ENCODE measurements around the gene ZBTB7C.

Gene ZBTB7C

DNA sequence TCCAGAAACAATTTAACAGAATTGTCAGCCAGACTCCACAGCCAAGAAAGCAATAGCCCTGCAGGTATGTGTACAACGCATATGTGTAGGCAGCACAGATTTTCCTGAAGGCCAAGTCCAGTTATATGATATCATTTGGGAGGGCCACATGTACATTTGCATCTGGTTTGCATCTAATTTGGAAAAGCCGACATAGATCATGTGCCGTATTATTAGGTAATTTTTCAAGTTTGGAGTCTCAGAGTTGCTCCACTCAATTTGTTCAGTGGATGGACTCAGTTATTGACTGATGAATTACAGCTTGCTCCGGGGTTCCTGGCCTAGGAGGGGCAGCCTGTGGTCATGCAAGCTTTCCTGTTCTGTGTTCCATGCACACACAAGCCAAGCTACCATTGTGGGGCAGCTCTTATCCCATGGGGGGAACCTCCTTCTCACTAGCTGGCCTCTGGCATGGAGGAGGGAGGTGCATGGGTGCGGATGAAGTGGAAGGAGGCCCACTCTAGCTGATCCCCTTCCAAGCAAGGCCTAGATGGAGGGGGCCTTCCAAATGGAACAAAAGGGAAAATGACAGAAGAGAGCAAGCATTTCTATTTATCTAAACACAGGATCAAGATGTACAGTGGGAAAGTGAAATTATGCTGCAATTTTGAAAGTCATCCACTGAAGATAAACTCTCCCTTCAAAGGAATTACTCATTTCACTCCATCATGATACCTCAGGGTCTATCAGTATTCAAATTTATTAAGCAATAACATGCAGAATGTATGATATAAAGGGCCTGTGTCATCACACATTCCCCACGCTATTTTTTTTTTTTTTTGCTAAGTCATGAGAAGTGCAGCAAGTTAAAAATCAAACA lies 276.2 kb downstream of the ZBTB7C start:
- peak; percentile 69 for DNase-seq

DNA sequence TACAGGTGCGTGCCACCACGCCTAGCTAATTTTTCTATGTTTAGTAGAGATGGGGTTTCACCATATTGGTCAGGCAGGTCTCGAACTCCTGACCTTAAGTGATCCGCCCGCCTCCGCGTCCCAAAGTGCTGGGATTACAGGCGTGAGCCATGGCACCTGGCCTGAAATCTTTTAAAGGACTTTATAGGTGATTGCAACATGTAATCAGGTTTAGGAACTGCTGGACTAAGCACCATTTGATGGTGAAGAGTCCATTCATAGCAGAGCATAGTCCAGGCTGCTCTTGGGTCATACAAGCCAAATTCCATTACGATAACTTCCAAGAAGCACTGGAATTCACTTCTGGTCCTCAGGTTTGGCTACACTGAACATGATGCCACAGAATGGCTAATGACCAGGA lies 278.1 kb downstream of the ZBTB7C start:
- no peak for DNase-seq

DNA sequence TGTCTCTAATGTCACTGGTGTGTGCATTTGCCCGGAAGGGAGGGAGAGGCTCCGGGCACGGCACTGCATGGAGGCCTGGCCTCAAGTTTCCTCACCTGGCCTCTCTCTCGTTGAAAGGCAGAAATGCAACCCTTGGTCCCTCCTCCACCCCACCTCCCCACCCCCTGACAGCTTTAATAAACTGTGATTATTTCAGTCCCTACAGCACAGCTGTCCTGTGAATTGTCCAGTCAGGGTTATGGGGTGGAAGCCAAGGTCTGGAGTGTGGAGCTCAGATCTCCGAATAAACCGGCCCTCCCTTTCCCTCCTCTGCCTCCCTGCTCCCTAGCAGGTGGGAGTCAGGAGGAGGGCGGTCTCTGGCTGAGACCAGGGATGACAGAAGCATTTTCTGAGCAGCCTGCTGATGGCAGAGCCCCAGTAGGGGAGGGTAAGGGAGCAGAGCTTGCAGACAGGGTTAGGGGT lies 279.5 kb downstream of the ZBTB7C start:
- no peak for DNase-seq

DNA sequence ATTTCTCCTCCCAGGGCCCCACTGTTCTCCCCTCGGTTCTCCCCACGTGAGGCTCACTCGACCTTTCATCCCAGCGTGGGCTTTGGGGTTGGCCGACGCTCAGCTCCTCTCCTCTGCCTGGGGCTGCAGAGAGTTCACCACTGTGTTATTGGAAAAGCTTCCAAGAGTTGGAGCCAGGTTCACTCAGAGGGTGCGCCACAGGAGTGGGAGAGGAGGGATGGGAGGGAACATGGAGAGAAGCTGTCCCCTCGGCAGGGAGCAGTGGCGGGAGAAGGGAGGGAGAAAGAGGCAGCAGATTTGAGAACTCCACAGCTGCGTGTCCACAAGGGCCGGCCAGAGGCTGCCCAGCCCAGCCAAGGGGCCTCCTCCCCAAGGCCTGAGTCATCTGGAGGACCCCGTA lies 281.6 kb downstream of the ZBTB7C start:
- no peak for DNase-seq

DNA sequence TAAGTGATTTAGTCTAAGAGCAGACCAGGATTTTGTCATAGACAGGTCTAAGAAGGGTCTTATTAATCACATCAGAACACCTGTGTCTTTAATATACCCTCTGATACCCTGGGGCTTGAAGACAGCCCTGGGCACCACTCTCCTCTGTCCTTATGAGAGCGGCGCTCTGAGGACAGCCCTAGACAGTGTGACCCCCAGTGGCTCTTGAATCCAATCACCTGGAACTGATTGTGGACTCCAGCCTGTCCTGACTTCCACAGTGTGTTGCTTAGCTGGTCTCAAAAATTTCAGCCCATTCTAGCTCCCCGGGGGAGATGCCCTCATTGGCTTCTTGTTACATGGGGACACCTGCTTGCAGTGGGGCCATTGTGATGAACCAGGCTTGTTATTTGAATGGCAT lies 282.9 kb downstream of the ZBTB7C start:
- DNase-seq: no peak

DNA sequence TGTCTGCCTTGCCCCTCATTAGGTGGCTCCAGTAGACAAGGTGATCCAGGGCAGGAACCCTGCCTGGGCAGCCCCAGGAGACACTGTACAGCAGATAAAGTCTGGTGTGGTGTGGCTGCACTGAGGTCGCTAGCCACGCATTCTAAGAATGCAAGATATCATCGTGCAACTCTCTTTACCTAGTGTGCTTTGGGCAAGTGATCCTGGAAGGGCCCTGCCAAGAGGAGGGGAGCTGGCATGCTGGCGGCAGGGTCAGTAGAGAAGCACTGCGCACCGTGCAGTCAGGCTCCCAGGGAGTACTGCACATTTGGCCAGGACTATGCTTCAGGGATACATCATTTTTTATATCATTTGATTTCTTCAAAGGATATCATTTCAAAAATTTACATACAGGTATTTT lies 283.5 kb downstream of the ZBTB7C start:
- no peak for DNase-seq

DNA sequence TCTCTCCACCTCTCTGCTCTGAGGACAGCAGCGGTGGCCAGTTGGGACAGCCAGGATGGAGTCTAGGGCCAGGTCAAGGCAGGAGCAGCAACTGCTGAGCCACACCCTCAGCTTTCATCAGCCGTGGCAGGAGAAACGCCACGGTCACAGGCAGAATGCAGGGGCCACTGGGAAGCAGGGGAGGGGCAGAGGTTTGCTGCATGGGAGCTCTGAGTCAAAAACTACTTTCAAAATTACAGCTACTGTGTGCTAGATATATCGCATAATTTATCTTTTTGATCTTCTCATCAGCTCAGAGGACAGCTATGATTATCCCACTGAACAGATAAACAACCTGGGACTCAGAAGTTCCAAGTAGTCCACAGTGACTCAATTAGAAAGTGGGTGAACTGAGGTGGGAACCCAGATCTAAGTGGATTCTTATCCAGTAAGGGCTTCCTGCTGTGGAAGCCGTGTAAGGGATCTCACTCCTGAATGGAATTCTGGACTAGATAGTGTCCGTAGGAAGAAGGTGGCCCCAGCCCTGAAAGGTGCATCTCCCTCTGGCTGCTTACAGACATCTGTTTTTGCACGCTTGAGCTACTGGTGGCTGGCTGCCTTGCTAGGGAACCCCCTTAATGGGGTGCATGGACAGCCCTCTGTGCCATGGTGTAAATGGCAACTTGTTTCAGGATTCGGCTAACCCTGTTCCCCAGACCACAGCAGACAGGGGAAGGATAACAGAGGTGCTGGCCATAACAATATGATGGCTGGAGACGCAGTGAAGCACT lies 284.1 kb downstream of the ZBTB7C start:
- DNase-seq: no peak

DNA sequence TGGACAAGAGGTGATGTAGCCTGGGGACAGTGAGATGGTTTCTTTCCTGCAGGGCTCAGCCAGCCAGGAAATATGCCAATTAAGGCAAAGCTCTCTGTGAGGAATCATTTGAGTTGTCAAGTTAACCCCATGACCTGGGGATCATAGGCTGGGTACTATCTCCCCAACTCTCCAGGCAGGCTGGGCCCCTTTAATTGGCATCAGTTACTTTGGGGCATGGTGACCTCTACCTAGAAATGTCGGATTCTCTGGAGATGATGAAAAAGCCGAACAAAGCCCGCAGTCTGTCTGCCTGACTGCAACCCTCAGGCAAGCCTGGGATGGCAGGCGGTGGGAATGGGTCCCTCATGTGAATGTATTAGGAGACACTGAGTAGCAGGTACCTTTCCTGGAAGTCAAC lies 285.2 kb downstream of the ZBTB7C start:
- DNase-seq: no peak

DNA sequence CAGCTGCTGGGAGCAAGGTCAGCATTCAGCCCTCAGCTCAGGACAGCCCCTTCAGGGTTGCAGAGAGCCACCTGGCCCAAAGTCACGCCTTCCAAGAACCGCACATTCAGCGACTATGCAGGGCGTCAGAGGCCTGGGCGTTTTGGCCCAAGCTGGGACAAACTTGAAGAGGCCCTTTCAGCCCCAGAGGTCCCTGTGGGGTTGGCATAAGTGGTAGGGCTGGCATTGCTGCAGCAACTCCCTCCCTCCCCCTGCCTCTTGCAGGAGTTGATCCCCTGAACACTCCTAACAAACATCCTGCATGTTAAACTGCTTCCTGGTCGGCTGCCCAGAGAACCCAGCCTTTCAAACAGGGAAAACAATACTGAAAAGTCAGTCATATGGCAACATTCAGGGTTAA lies 285.9 kb downstream of the ZBTB7C start:
- DNase-seq: no peak

DNA sequence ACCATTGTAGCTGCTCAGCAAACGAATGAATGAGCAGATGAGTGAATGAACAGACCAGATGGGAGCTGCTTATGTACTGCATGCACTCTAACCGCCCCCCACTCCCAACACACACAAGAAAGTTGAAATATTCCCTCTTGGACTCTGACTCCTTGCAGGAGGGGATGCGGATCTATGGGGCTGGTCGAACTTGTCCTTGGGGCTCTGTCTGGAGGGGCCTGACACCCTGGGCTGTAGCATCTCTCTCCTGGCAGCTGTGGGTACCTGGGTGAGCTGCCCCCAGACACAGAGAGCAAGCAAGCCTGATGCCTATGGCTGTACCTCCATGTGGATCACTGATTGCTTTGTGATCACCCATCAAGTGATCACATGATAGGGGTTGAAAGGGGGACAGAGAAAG lies 286.4 kb downstream of the ZBTB7C start:
- no peak for DNase-seq

DNA sequence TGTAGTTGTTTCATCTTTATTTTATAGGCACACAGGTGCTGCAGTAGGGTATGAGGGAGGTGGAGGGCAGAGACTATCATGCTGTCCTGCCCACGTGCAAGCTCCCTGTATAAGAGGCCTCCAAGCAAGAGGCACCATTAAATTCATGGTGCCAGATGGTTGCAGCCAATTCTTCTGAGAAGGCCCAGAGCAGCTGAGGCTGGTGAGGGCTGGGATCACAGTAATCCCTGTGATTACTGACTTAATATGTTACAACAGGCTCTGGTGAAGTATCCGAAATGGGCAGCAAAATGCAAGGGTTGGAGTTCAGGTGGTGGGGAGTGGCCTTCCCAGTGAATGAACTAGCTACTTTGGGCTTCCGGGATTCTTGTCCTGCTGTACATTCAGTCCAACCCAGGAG lies 286.8 kb downstream of the ZBTB7C start:
- DNase-seq: no peak

DNA sequence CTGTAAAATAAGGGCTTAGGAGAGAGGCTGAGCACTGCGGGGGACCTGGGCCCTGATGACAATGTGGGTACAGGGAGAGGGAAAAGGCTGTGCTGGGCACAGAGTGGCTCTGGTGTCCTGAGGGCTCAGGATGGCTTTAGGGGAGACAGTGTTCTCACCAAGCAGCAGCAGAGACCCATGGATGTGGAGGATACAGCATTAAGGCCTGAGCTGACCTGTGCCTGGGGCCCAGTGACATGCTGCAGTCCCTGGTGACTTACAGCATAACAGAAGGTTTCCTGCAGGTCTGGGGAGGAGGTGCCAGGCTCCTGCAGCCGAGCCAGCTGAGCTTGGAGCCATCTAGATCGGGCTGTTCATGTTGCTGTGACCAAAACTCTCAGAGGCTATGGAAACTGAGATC lies 287.4 kb downstream of the ZBTB7C start:
- no peak for DNase-seq

DNA sequence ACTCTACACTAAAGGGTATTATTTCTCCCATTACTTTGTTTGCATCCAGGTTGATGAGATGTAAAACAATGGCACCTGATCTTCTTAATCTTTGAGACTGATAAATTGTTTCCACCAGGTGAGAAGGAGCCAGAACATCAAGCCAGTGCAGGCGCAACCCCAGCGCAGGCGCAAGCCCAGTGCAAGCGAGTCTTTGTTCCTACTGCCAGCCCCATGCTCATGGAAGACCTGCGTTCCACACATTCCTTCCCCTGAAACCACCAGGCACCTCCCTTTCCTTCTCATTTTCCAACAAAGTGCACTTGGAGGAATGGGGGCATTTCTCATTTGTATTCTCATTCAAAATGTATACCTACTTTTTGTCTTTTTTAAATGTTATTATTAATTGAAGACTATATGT lies 290.0 kb downstream of the ZBTB7C start:
- DNase-seq: no peak

DNA sequence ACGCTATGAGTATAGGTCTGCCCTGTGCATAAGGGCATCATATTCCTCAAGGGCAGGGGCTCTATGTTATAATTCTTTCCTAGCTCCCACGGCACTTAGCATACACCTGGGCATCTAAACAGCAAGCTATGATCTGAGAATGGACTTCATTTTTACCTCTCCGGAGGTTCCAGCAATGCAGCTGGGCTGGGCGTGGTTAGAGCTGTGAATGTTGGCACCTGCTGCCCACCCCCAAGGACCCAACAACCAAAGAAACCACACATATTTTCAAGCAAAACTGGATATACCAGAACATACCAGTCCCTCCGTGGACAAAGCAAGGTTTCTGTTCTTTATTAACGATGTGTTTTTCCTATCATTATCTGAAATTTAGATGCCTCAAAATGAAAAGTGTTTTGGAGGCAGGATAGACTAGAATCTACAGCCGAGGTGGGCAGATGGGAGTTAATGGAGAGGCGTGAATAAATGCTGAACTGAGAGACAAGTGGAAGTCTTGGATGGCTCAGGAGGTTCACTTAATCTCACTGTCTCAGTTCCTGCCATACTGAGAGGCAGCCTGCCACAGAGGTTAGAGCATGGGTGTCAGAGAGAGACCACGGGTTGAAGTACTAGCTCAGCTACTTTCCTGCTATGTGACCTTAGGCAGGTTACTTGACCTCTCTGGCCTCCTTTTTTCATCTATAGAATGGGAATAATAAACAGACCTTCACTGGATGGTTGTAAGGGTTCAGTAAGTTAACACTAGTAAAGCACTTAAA lies 292.1 kb downstream of the ZBTB7C start:
- no peak for DNase-seq

DNA sequence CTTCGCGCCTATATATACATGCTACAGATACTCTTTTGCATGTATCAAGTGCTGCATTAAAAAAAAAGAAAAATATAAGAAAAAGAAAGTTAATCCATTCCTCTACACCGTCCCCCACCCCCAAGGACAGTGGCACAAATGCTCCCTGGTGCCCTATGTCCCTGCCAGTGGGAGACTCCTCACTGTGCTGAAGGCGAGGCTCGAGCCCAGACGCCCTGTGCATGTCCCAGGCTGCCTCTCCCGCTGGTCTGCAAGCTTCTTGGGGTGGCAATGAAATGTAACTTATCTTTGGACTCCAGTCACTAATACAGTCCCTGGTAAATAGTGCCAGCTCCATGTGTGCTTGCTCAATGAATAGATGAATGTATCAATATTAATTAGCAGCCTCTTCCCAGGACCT lies 293.2 kb downstream of the ZBTB7C start:
- DNase-seq: no peak

DNA sequence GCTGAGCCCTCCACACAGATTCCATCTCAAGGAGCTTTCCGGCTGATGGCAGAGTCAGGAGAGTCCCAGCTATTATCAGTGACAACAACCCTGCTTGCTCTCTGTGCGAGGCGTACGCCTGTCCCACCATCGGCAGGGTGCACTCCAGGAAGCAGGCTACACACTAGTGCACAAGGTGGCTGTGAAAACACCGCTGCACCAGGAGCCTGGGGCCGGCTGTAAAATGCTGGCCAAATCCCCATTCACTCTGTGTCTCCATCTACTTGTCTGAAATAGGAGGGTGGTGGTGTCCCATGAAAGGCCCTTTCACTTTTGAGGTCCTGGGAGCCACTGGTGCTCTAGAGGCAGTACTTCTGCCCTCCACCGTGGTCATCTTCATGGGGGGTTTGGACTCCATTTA lies 295.5 kb downstream of the ZBTB7C start:
- DNase-seq: no peak

DNA sequence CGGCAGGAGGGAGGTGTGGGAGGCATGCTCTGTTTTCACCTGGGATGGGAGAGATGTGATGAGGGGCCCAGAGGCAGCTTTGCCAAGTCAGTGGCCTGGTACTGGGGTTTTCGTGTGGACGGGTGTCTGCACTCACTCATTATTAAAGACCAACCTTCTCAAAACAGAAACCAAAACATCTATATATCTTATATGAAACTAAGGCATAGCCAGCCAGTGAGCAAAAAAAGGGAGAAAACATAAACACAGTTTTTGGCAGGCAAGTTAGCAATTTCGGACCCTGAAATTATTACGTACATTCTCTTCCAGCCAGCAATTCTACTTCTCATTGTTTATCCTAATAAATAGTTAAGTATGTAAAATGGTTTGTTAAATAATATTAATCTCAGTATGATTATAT lies 297.6 kb downstream of the ZBTB7C start:
- DNase-seq: no peak

DNA sequence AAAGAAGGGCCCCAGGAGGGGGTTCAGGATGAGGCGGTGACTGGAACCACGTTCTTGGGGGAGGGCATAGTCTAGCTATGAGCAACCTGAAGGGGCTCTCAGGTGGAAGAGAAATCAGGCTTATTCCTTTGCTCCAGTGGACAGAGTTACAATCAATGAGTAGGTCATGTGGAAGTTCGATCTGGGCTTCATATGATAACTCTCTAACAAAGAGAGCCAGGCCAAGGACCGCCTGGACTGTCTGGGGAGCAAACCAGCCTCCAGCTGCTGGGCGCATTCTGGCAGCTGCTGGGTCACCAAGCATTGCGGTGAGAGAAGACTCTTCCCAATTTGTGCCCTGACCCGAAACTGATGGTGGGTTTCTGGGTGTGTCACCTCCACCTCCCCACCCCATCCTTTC lies 298.4 kb downstream of the ZBTB7C start:
- DNase-seq: no peak

DNA sequence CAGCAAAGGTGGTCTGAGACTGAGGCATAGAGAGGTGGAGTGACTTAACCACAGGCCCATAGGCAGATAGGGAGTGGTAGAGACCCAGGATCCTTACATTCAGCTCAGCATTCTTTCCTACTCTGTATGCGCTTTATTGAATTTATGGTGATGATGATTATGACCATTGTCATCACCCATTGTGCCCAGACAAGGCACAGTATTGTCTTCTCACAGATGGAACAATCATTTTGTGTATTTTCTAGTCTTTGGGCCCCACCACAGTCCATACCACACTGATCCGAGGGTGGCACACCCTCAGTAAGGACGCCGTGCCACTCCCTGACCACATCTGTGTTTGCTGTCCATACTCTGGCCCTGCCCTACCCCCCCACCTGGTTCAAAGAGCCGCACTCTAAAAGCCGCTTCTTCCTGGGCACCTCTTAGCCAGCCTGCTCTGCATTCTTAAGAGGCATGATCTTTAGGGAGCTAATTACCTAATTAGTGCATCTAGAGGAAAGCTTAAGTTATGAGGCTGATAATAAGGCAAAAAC lies 299.2 kb downstream of the ZBTB7C start:
- DNase-seq: no peak

DNA sequence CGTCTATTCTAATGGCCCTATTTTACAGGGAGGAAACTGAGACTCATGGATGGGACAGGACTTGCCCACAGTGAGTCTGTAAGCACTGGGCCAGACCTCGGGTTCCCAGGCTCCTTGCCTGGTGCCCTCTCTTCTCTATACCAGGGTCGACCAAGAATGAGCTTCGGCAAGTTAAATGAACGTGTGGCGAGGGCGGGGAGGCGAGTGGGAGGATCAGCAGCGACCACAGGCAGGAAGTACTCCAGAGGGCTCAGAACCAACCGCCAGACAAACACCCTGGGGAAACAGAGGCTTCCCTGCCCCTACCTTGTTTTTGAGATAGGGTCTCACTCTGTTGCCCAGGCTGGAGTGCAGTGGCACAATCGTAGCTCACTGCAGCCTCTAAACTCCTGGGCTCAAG lies 301.0 kb downstream of the ZBTB7C start:
- DNase-seq: no peak

DNA sequence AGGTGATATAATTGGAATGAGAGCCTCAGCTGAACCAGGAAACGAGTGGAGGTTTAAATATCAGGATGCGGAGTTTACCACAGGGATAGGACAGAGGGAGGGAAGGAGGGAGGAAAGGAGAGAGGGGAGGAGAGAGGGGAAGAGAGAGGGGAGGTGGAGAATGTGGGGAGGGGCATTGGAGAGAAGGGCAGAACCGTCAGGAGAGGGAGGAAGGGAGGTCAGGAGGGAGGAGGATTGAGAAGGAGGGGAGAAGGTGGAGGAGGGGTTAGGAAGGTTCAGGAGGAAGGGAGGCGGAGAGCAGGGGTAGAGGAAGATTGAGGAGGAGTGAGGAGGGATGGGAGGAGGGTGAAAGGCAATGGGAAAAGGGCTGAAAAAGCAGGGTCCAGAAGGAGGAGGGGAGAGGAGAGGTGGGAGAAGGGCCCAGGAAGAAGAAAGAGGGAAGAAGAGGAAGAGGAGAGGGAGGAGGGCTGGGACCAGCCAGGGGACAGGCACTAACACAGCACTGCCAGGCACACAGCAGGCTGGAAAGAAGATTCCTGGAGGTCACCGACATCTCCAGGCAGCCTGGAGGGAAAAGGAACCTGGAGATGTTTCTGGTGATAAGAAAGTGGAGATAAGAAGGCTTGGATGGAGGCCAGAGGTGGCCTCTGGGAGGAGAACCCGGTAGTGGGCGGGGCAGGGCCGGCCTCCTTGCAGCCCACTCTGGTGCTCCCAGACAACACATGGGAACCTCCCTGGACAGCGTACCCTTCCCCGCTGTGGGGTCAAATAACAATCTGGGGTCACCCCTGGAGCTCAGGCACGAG lies 302.0 kb downstream of the ZBTB7C start:
- no peak for DNase-seq

DNA sequence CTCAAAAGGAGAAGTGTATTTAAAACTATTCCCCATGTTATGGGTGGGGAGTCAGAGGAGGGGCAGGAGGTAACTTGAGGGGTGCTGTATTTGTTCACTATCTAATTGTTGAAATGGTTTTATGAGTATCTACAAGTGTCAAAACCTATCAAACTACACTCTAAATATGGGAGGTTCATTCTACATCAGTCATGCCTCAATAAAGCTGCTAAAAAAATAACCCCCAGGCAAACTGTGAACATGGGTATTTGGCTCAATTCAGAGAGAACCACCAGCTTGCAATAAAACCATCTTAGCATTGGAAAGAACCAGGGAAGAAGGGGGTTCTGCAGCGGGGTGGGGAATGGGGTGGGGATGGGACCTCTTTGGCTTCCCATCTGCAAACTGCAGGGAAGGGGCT lies 302.7 kb downstream of the ZBTB7C start:
- DNase-seq: no peak

DNA sequence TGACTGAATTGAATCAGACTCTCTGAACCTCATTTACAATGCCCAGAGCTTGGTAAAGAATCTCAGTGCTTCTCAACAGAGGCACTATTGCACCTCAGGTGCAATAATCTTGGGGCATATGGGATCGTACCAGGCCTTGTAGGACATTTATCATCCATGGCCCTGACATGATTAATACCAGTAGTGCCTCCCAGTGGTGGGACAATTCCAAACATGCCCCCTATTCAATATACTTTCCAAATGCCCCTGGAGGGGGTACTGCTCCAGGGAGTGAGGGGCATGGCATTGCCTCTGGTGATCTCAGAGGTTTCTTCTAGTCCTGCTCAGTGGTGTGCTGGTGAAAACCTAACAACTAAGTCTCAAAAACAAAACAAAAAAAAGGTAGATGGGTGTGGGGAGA lies 303.9 kb downstream of the ZBTB7C start:
- DNase-seq: no peak

Measured in NCI-H1048 (cell line).